IMR-90 (cell line): Measurements from ENCODE around the gene CHSY3. TPM values are rescaled to one million over a fixed set of nuclear protein-coding genes. Genes with fewer than 3 reads are reported as not detected.

Experiments
- ATAC-seq: fragments of 200-7000 bp; cut with Tn5 transposase; 2 replicates; pipeline ENCODE4 v1.9.1; 2020; ENCODE audit warnings: low read depth, mild to moderate bottlenecking, moderate library complexity
- BruUV-seq: library from RNA; stranded (reverse); fragments of 400-500 nt; replicated peaks from 2 replicates; lab custom pipeline; 2021; lab: Mats Ljungman, UMichigan
- CTCF ChIA-PET: fragments of 300-600 bp; formaldehyde crosslinking; extraction: SDS; loops from one replicate; lab custom pipeline; 2021; ENCODE audit warnings: antibody characterized with exemption; lab: Yijun Ruan, JAX
- POLR2A ChIA-PET: fragments of 300-600 bp; sonication (Branson Sonifier 250); formaldehyde crosslinking; loops from one replicate; lab custom pipeline; 2022; ENCODE audit warnings: antibody characterized with exemption; ENCODE audit not compliant: unreplicated experiment; lab: Charles Lee
- DNase-seq: peaks from one replicate; pipeline ENCODE4 v3.0.0; 2013
- H2AFZ ChIP-seq: replicated peaks from 2 replicates; pipeline ENCODE3; 2013; ENCODE audit warnings: low read length, mild to moderate bottlenecking; ENCODE audit not compliant: poor library complexity
- H2AK5ac ChIP-seq: 2 replicates; pipeline ENCODE4 v1.6.1; 2013; ENCODE audit warnings: low read depth, low read length, inconsistent platforms
- H2AK9ac ChIP-seq: replicated peaks from 2 replicates; pipeline ENCODE3; 2013; ENCODE audit warnings: mild to moderate bottlenecking, low read depth, low read length, moderate library complexity; ENCODE audit not compliant: poor library complexity
- H2BK120ac ChIP-seq: 2 replicates; pipeline ENCODE4 v1.6.1; 2013; ENCODE audit warnings: low read depth, low read length, inconsistent platforms
- H2BK15ac ChIP-seq: 3 replicates; pipeline ENCODE4 v1.6.1; 2013; ENCODE audit warnings: low read depth, low read length, inconsistent platforms
- H2BK20ac ChIP-seq: 2 replicates; pipeline ENCODE4 v1.6.1; 2013; ENCODE audit warnings: low read depth, mild to moderate bottlenecking, inconsistent platforms, low read length, moderate library complexity
- H2BK5ac ChIP-seq: 2 replicates; pipeline ENCODE4 v1.6.1; 2013; ENCODE audit warnings: mild to moderate bottlenecking, low read depth, low read length, inconsistent platforms; ENCODE audit not compliant: poor library complexity, severe bottlenecking
- H3K14ac ChIP-seq: replicated peaks from 2 replicates; pipeline ENCODE4 v1.6.1; 2013; ENCODE audit warnings: low read depth, low read length, inconsistent platforms
- H3K18ac ChIP-seq: 2 replicates; pipeline ENCODE4 v1.6.1; 2013; ENCODE audit warnings: low read depth, low read length, control low read depth
- H3K23ac ChIP-seq: 2 replicates; pipeline ENCODE4 v1.6.1; 2013; ENCODE audit warnings: low read depth, low read length, inconsistent platforms
- H3K27ac ChIP-seq: 2 replicates; pipeline ENCODE4 v1.5.1; 2013; ENCODE audit warnings: mild to moderate bottlenecking, control low read depth, low read length; ENCODE audit not compliant: insufficient read depth
- H3K27me3 ChIP-seq: 2 replicates; pipeline ENCODE4 v1.6.1; 2013; ENCODE audit warnings: low read length; ENCODE audit not compliant: control insufficient read depth, insufficient read depth
- H3K36me3 ChIP-seq: 2 replicates; pipeline ENCODE4 v1.6.1; 2013; ENCODE audit warnings: low read length, mixed read lengths; ENCODE audit not compliant: control insufficient read depth, insufficient read depth
- H3K4ac ChIP-seq: 2 replicates; pipeline ENCODE4 v1.6.1; 2013; ENCODE audit warnings: low read depth, low read length, inconsistent platforms
- H3K4me1 ChIP-seq: 2 replicates; pipeline ENCODE4 v1.6.1; 2013; ENCODE audit warnings: low read length, mixed read lengths; ENCODE audit not compliant: control insufficient read depth, insufficient read depth
- H3K4me2 ChIP-seq: 2 replicates; pipeline ENCODE4 v1.6.1; 2013; ENCODE audit warnings: low read depth, mild to moderate bottlenecking, control low read depth, low read length, moderate library complexity
- H3K4me3 ChIP-seq: 2 replicates; pipeline ENCODE4 v1.5.1; 2013; ENCODE audit warnings: low read depth, mild to moderate bottlenecking, control low read depth, low read length, moderate library complexity; ENCODE audit not compliant: insufficient read depth
- H3K56ac ChIP-seq: 2 replicates; pipeline ENCODE4 v1.6.1; 2013; ENCODE audit warnings: low read length, inconsistent platforms; ENCODE audit not compliant: insufficient read depth; ENCODE audit errors: extremely low read depth
- H3K79me1 ChIP-seq, 2 experiments: 2 replicates each; pipeline ENCODE4 v1.6.1; 2013; ENCODE audit warnings: low read length in 2 of 2, inconsistent platforms in 1 of 2, low read depth in 1 of 2
- H3K9ac ChIP-seq: 2 replicates; pipeline ENCODE4 v1.6.1; 2013; ENCODE audit warnings: low read depth, low read length, control low read depth
- H3K9me1 ChIP-seq: 2 replicates; pipeline ENCODE4 v1.6.1; 2013; ENCODE audit warnings: low read length, inconsistent platforms; ENCODE audit not compliant: insufficient read depth
- H3K9me3 ChIP-seq: 2 replicates; pipeline ENCODE4 v1.6.1; 2013; ENCODE audit warnings: low read length; ENCODE audit not compliant: control insufficient read depth, insufficient read depth
- H4K20me1 ChIP-seq: 2 replicates; pipeline ENCODE4 v1.6.1; 2013; ENCODE audit warnings: low read length, inconsistent platforms; ENCODE audit not compliant: insufficient read depth
- H4K5ac ChIP-seq: 2 replicates; pipeline ENCODE4 v1.6.1; 2013; ENCODE audit warnings: mild to moderate bottlenecking, low read depth, low read length, control low read depth
- H4K8ac ChIP-seq, 2 experiments: 2 replicates each; pipeline ENCODE4 v1.6.1; 2013; ENCODE audit warnings: low read depth in 2 of 2, low read length in 2 of 2, control low read depth in 1 of 2, inconsistent platforms in 1 of 2
- H4K91ac ChIP-seq: 2 replicates; pipeline ENCODE4 v1.6.1; 2013; ENCODE audit warnings: low read depth, low read length, inconsistent platforms; ENCODE audit not compliant: insufficient read depth
- BHLHE40 ChIP-seq: fragments of 150-350 bp; IDR thresholded peaks from 2 replicates; pipeline ENCODE4 v1.6.1; 2016; ENCODE audit warnings: mild to moderate bottlenecking, low read depth, low read length
- CEBPB ChIP-seq: IDR thresholded peaks from 2 replicates; pipeline ENCODE4 v1.6.1; 2012; ENCODE audit warnings: low read depth, low read length, improper control_type of control experiment
- CHD1 ChIP-seq: IDR thresholded peaks from 2 replicates; pipeline ENCODE4 v1.6.1; 2012; ENCODE audit warnings: low read depth, low read length, improper control_type of control experiment
- CTCF ChIP-seq: conservative IDR thresholded peaks from 2 replicates; pipeline ENCODE4 v1.5.1; 2012; ENCODE audit warnings: mild to moderate bottlenecking, low read depth, low read length, improper control_type of control experiment
- ELK1 ChIP-seq: fragments of 150-350 bp; IDR thresholded peaks from 2 replicates; pipeline ENCODE4 v1.6.1; 2016; ENCODE audit warnings: low read depth, mild to moderate bottlenecking, low read length, moderate library complexity, borderline replicate concordance
- FOS ChIP-seq: fragments of 150-350 bp; IDR thresholded peaks from 2 replicates; pipeline ENCODE4 v1.6.1; 2016; ENCODE audit warnings: low read depth, low read length
- MAFK ChIP-seq: IDR thresholded peaks from 2 replicates; pipeline ENCODE4 v1.6.1; 2012; ENCODE audit warnings: low read depth, low read length, improper control_type of control experiment
- MAZ ChIP-seq: IDR thresholded peaks from 2 replicates; pipeline ENCODE4 v1.6.1; 2012; ENCODE audit warnings: low read depth, mild to moderate bottlenecking, low read length, improper control_type of control experiment, moderate library complexity, borderline replicate concordance
- MXI1 ChIP-seq: IDR thresholded peaks from 2 replicates; pipeline ENCODE4 v1.6.1; 2012; ENCODE audit warnings: low read depth, mild to moderate bottlenecking, low read length, moderate library complexity, borderline replicate concordance
- NFE2L2 ChIP-seq: fragments of 150-350 bp; IDR thresholded peaks from 2 replicates; pipeline ENCODE4 v1.6.1; 2016; ENCODE audit warnings: low read depth, mild to moderate bottlenecking, low read length
- POLR2A ChIP-seq: IDR thresholded peaks from 2 replicates; pipeline ENCODE4 v1.6.1; 2012; ENCODE audit warnings: mild to moderate bottlenecking, low read depth, low read length
- RAD21 ChIP-seq: IDR thresholded peaks from 2 replicates; pipeline ENCODE4 v1.6.1; 2012; ENCODE audit warnings: low read length, improper control_type of control experiment
- RCOR1 ChIP-seq: IDR thresholded peaks from 2 replicates; pipeline ENCODE4 v1.6.1; 2012; ENCODE audit warnings: mild to moderate bottlenecking, low read length, improper control_type of control experiment; ENCODE audit not compliant: insufficient replicate concordance
- RFX5 ChIP-seq: IDR thresholded peaks from 2 replicates; pipeline ENCODE4 v1.8.0; 2012; ENCODE audit warnings: low read depth, mild to moderate bottlenecking, low read length, moderate library complexity
- SMC3 ChIP-seq: fragments of 150-350 bp; IDR thresholded peaks from 2 replicates; pipeline ENCODE4 v1.6.1; 2016; ENCODE audit warnings: low read depth, mild to moderate bottlenecking, antibody characterized with exemption, low read length, moderate library complexity
- USF2 ChIP-seq: fragments of 150-350 bp; IDR thresholded peaks from 2 replicates; pipeline ENCODE4 v1.6.1; 2017; ENCODE audit warnings: mild to moderate bottlenecking, antibody characterized with exemption, low read length, low read depth
- WGBS, 2 experiments: methylation state at CpG; one replicate each; pipeline versions ENCODE4 v1.1.5 to v1.1.7; 2013; ENCODE audit warnings: missing lambda C conversion rate in 2 of 2; ENCODE audit not compliant: insufficient read length in 1 of 2; ENCODE audit errors: extremely low coverage in 2 of 2; 5-methylcytosine and 5-hydroxymethylcytosine counted together
- dilution Hi-C: fragments of 300-500 bp; cut with HindIII; formaldehyde crosslinking; loops from one replicate; pipeline ENCODE4 v1.14.3; 2018; ENCODE audit warnings: low sequenced_read_pairs; ENCODE audit not compliant: unreplicated experiment
- in situ Hi-C: fragments of 300-500 bp; cut with MboI; formaldehyde crosslinking; loops from 3 replicates; pipeline ENCODE4 v1.14.3; 2019; ENCODE audit warnings: low sequenced_read_pairs, inconsistent platforms, mixed read lengths
- intact Hi-C: fragments of 100-400 bp; cut with micrococcal nuclease; formaldehyde crosslinking; loops from 2 replicates; pipeline ENCODE4 v1.10.0; 2022
- polyA plus RNA-seq, 3 experiments: library from polyadenylated mRNA; depleted of rRNA; stranded (reverse); fragments of >200 nt; gene quantifications; 2 replicates each; pipeline ENCODE4 v1.2.3, GENCODE V29; 2012; ENCODE audit warnings: low replicate concordance in 1 of 3
- total RNA-seq: library from RNA; depleted of rRNA; stranded (reverse); fragments of >200 nt; gene quantifications from 2 replicates; pipeline ENCODE4 v1.2.3, GENCODE V29; 2012

The CHSY3 gene
- total and polyA plus RNA-seq, 2 of the 4 experiments (the other 2 are of a cell fraction), result 0.62 to 1.3 TPM

GRCh38 chr5:129991780-129992179 lies 87.5 kb downstream of the CHSY3 start:
- no peak overlapping the region for H3K4me2 ChIP-seq
- H3K14ac ChIP-seq, result no peak overlapping the region
- no peak overlapping the region for H3K9ac ChIP-seq
- ATAC-seq, result no peak
- no peak overlapping the region for H2BK5ac ChIP-seq
- H3K56ac ChIP-seq, result no peak overlapping the region
- TF ChIP-seq FOS, result no peak
- TF ChIP-seq MAZ, result no peak
- TF ChIP-seq USF2, result no peak
- TF ChIP-seq ELK1, result no peak
- TF ChIP-seq RCOR1, result no peak
- no peak for TF ChIP-seq CEBPB
- TF ChIP-seq MAFK, result no peak
- no peak for TF ChIP-seq SMC3
- TF ChIP-seq CTCF, result no peak
- no peak for TF ChIP-seq POLR2A
- no peak for TF ChIP-seq MXI1
- no peak for TF ChIP-seq BHLHE40
- TF ChIP-seq NFE2L2, result no peak
- no peak for TF ChIP-seq RAD21
- no peak for TF ChIP-seq CHD1
- no peak for TF ChIP-seq RFX5
- H3K27me3 ChIP-seq, result no peaks in the 10 kb centered on the region
- no peak overlapping the region for H3K18ac ChIP-seq
- H2BK120ac ChIP-seq, result no peak overlapping the region
- H3K79me1 ChIP-seq, result no peaks in the 10 kb centered on the region
- H3K4me3 ChIP-seq, result no peak overlapping the region
- no peak for DNase-seq
- no peak overlapping the region for H3K27ac ChIP-seq
- ChIA-PET POLR2A (no interaction called here), CTCF (no interaction called here)
- no peak overlapping the region for H4K8ac ChIP-seq
- no peak overlapping the region for H2AK9ac ChIP-seq
- H3K4ac ChIP-seq, result no peak overlapping the region
- no TSS peak for BruUV-seq
- no peak overlapping the region for H3K23ac ChIP-seq
- intact Hi-C loops (no loop called here), dilution Hi-C loops (no loop called here), in situ Hi-C loops (no loop called here)
- H3K9me1 ChIP-seq, result no peaks in the 10 kb centered on the region; the same call in 1 of the 2 replicates
- H4K91ac ChIP-seq, result no peak overlapping the region
- no CpG with 5 or more reads among the region's 3 CpGs for WGBS, 2 experiments
- H2AFZ ChIP-seq, result no peak overlapping the region
- H2AK5ac ChIP-seq, result no peak overlapping the region
- no peak overlapping the region for H2BK20ac ChIP-seq
- no peaks in the 10 kb centered on the region for H4K20me1 ChIP-seq
- no peak overlapping the region for H4K5ac ChIP-seq
- H3K36me3 ChIP-seq, result no peaks in the 10 kb centered on the region
- no peaks in the 10 kb centered on the region for H3K9me3 ChIP-seq
- no peaks in the 10 kb centered on the region for H3K4me1 ChIP-seq
- H2BK15ac ChIP-seq, result no peak overlapping the region
